Measurements from ENCODE around the gene C3AR1.
A peak's percentile ranks its signal among the peaks of the same experiment; 100 is the strongest.
"Not testable (repeated sequence)": the region's sequence is repeated elsewhere in the genome, so short reads cannot be mapped to it uniquely, and the experiment has no call there.

Gene C3AR1

GRCh38 chr12:8065991-8066594 lies at the start of gene C3AR1:
C3AR1 (minus strand) TSS chr12:8066359; CDS start chr12:8060185, 6,174 bp downstream.
- peak; percentile 27 for DNase-seq

GRCh38 chr12:8113117-8113516 lies 47.0 kb upstream of the C3AR1 start:
- DNase-seq = not testable (repeated sequence)

GRCh38 chr12:8108808-8109398 lies 42.7 kb upstream of the C3AR1 start:
- peak; percentile 85 for DNase-seq

- no peak for DNase-seq
These were observed 33.1 kb upstream of the C3AR1 start for GRCh38 chr12:8099235-8099634.

GRCh38 chr12:8096281-8096915 lies 30.2 kb upstream of the C3AR1 start:
- no peak for DNase-seq

- DNase-seq = no peak
These were observed 27.1 kb upstream of the C3AR1 start for GRCh38 chr12:8093291-8093690.

- DNase-seq = no peak
These were observed 23.6 kb upstream of the C3AR1 start for GRCh38 chr12:8089716-8090115.

- not testable (repeated sequence) for DNase-seq
These were observed 23.1 kb upstream of the C3AR1 start for GRCh38 chr12:8089277-8089676.

GRCh38 chr12:8088574-8088973 lies 22.4 kb upstream of the C3AR1 start:
- peak; percentile 42 for DNase-seq

- no peak for DNase-seq
These were observed 21.5 kb upstream of the C3AR1 start for GRCh38 chr12:8087666-8088065.

- DNase-seq = peak; percentile 57
These were observed 18.2 kb upstream of the C3AR1 start for GRCh38 chr12:8084351-8084750.

GRCh38 chr12:8082808-8083100 lies 16.6 kb upstream of the C3AR1 start:
- DNase-seq = no peak

GRCh38 chr12:8081251-8081920 lies 15.2 kb upstream of the C3AR1 start:
- peak; percentile 38 for DNase-seq

- no peak for DNase-seq
These were observed 14.0 kb upstream of the C3AR1 start for GRCh38 chr12:8080120-8080519.

GRCh38 chr12:8078916-8079315 lies 12.8 kb upstream of the C3AR1 start:
- DNase-seq = no peak

- peak; percentile 68 for DNase-seq
These were observed 12.2 kb upstream of the C3AR1 start for GRCh38 chr12:8078398-8078797.

- DNase-seq = no peak
These were observed 11.0 kb upstream of the C3AR1 start for GRCh38 chr12:8077207-8077606.

GRCh38 chr12:8076366-8076765 lies 10.2 kb upstream of the C3AR1 start:
- no peak for DNase-seq

GRCh38 chr12:8075935-8076334 lies 9.8 kb upstream of the C3AR1 start:
- no peak for DNase-seq

GRCh38 chr12:8071820-8072219 lies 5.7 kb upstream of the C3AR1 start:
- DNase-seq = not testable (repeated sequence)

- no peak for DNase-seq
These were observed 3.4 kb upstream of the C3AR1 start for GRCh38 chr12:8069582-8069981.

- DNase-seq = no peak
These were observed 2.0 kb downstream of the C3AR1 start for GRCh38 chr12:8064131-8064530.

GRCh38 chr12:8058506-8058905 lies 7.7 kb downstream of the C3AR1 start:
- DNase-seq = no peak

- no peak for DNase-seq
These were observed 8.3 kb downstream of the C3AR1 start for GRCh38 chr12:8057839-8058238.

Measured in stimulated activated CD4-positive, alpha-beta T cell treated with anti-CD3 and anti-CD28 coated beads, Interleukin-15, amount 100 ng/mL, for 24 hours (primary cell).